Dendritic cell treated with granulocyte-macrophage colony-stimulating factor and Interleukin-4, amounts not matched to agents 40 ng/mL and 50 ng/mL, for 4 days (primary cell): ENCODE results near the gene PATZ1.
"Not testable (repeated sequence)": the region's sequence is repeated elsewhere in the genome, so short reads cannot be mapped to it uniquely, and the experiment has no call there.

Experiments
- H3K27ac Mint-ChIP-seq: one replicate; pipeline ENCODE4 v1.8.0; 2022; ENCODE audit warnings: mild to moderate bottlenecking, mixed read lengths
- H3K27me3 Mint-ChIP-seq: one replicate; pipeline ENCODE4 v1.8.0; 2022; ENCODE audit warnings: mild to moderate bottlenecking, mixed read lengths
- H3K36me3 Mint-ChIP-seq: one replicate; pipeline ENCODE4 v1.8.0; 2022; ENCODE audit warnings: low read depth, mixed read lengths
- H3K4me1 Mint-ChIP-seq: one replicate; pipeline ENCODE4 v1.8.0; 2022; ENCODE audit warnings: low read depth, mixed read lengths
- H3K4me3 Mint-ChIP-seq: one replicate; pipeline ENCODE4 v1.8.0; 2022; ENCODE audit warnings: mild to moderate bottlenecking, moderate library complexity, mixed read lengths
- H3K9me3 Mint-ChIP-seq: one replicate; pipeline ENCODE4 v1.8.0; 2022; ENCODE audit warnings: mixed read lengths
- intact Hi-C: fragments of 100-400 bp; cut with micrococcal nuclease; formaldehyde crosslinking; loops from one replicate; pipeline ENCODE4 v1.15.0; 2022

Gene PATZ1, protein sequence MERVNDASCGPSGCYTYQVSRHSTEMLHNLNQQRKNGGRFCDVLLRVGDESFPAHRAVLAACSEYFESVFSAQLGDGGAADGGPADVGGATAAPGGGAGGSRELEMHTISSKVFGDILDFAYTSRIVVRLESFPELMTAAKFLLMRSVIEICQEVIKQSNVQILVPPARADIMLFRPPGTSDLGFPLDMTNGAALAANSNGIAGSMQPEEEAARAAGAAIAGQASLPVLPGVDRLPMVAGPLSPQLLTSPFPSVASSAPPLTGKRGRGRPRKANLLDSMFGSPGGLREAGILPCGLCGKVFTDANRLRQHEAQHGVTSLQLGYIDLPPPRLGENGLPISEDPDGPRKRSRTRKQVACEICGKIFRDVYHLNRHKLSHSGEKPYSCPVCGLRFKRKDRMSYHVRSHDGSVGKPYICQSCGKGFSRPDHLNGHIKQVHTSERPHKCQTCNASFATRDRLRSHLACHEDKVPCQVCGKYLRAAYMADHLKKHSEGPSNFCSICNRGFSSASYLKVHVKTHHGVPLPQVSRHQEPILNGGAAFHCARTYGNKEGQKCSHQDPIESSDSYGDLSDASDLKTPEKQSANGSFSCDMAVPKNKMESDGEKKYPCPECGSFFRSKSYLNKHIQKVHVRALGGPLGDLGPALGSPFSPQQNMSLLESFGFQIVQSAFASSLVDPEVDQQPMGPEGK

DNA sequence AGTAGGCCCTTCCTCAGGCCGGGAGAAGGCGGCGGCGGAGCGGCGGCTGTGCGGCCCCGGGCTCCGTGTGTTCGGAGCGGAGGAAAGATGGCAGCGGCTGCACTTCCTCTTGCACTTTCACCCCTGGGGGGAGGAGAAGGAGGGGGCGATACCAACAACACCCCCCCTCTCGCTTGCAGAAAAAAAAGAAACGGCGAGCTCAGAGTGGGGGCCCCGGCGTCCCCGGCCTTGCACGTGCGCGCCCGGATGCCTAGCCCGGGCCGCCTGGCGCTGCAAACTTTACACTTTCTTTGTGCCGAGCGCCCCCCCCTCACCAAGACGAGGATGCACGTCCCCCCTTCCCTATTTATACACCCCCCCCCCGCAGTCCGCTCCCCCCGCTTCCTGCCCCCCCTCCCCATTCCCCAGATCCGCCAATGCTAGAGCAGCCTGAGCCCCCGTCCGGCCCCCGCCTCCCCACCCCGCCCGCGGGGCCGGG is at the start of gene PATZ1:
TSS of gene PATZ1 (minus strand) at position 92 of the 478 bp plus-strand sequence. CDS start 744 bp downstream, outside the sequence.
- intact Hi-C loops, result loop anchor here (5.0 kb wide), 1 partner anchor 54 kb away; the partner anchor contains the start of gene PIK3IP1
- H3K27me3 Mint-ChIP-seq, result peaks cover 11% of the 10 kb centered on the region
- H3K27ac Mint-ChIP-seq, result peak within 1 kb of the TSS; percentile 91
- peaks cover 44% of the 10 kb centered on the region for H3K36me3 Mint-ChIP-seq
- peak within 1 kb of the TSS; percentile 85 for H3K4me3 Mint-ChIP-seq
- no peaks in the 10 kb centered on the region for H3K9me3 Mint-ChIP-seq
- peaks cover 49% of the 10 kb centered on the region for H3K4me1 Mint-ChIP-seq

DNA sequence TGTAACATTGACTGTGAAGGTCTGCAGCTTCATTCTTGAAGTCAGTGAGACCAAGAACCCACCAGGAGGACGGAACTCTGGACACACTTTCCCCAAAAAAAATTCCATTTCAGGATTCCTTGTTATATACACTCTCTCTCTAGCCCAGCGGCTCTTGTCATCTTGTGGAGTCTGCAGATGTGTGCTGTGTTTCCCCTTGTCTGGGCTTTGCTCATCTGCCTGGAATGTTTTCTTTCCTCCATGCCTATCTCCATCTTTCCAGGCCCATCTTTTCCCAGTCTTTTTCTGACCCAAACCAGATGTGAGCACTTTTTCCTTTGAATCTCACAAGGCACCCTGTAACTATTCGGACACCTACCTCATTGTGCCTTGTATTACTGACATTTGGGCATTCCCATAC is 48.2 kb upstream of the PATZ1 start:
- H3K36me3 Mint-ChIP-seq, result peaks cover 3% of the 10 kb centered on the region
- H3K27ac Mint-ChIP-seq, result no peak overlapping the region
- no peak overlapping the region for H3K4me3 Mint-ChIP-seq
- H3K9me3 Mint-ChIP-seq, result peaks cover 5% of the 10 kb centered on the region
- intact Hi-C loops, result no loop called here
- no peaks in the 10 kb centered on the region for H3K4me1 Mint-ChIP-seq
- peaks cover 2% of the 10 kb centered on the region for H3K27me3 Mint-ChIP-seq

DNA sequence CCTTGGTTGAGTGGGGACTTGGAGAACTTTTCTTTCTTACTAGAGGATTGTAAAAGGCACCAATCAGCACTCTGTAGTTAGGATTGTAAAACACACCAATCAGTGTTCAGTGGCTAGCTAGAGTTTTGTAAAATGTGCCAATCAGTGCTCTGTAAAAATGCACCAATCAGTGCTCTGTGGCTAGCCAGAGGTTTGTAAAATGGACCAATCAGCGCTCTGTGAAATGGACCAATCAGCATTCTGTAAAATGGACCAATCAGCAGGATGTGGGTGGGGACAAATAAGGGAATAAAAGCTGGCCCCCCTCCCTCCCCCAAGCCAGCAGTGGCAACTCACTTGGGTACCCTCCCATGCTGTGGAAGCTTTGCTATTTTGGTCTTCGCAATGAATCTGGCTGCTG is 47.7 kb upstream of the PATZ1 start:
- intact Hi-C loops, result no loop called here
- no peaks in the 10 kb centered on the region for H3K36me3 Mint-ChIP-seq
- H3K4me3 Mint-ChIP-seq, result no peak overlapping the region
- peaks cover 5% of the 10 kb centered on the region for H3K9me3 Mint-ChIP-seq
- no peaks in the 10 kb centered on the region for H3K4me1 Mint-ChIP-seq
- peaks cover 2% of the 10 kb centered on the region for H3K27me3 Mint-ChIP-seq
- H3K27ac Mint-ChIP-seq, result no peak overlapping the region

DNA sequence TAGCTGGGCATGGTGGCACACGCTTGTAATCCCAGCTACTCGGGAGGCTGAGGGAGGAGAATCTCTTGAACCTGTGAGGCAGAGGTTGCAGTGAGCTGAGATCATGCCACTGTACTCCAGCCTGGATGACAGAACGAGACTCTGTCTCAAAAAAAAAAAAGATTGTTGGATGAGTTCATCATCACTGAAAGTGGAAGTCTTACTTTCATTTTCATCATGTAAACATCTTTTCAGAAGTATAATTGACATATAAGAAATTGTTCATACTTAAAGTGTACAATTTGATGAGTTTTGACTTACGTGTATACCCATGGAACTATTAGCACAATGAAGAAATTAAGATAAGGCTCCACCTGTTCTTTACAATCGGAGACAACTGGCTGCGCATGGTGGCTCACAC is 32.5 kb upstream of the PATZ1 start:
- H3K27me3 Mint-ChIP-seq, H3K36me3 Mint-ChIP-seq, H3K4me3 Mint-ChIP-seq, H3K4me1 Mint-ChIP-seq, H3K9me3 Mint-ChIP-seq, intact Hi-C loops, H3K27ac Mint-ChIP-seq: not testable (repeated sequence)

DNA sequence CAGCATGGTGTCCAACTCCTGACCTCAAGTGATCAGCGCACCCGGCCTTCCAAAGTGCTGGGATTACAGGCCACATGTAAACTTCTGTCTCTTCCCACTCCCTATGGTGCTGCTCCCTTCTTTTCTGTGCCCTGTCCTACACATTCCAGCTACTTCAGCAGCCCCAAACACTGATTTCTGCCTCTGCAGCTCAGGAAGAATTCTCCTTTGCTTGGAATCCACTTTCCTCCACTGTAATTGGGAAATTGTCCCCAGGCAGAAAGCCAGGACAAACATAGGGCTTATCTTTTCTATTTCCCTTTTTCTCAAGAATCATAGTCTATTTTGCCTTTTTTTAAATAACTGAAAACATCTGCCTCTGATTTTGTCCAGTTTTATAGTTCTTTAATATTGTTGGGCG is 32.0 kb upstream of the PATZ1 start:
- H3K27me3 Mint-ChIP-seq, result no peaks in the 10 kb centered on the region
- no peak overlapping the region for H3K4me3 Mint-ChIP-seq
- H3K36me3 Mint-ChIP-seq, result no peaks in the 10 kb centered on the region
- H3K27ac Mint-ChIP-seq, result no peak overlapping the region
- intact Hi-C loops, result no loop called here
- no peaks in the 10 kb centered on the region for H3K9me3 Mint-ChIP-seq
- H3K4me1 Mint-ChIP-seq, result peaks cover 6% of the 10 kb centered on the region

DNA sequence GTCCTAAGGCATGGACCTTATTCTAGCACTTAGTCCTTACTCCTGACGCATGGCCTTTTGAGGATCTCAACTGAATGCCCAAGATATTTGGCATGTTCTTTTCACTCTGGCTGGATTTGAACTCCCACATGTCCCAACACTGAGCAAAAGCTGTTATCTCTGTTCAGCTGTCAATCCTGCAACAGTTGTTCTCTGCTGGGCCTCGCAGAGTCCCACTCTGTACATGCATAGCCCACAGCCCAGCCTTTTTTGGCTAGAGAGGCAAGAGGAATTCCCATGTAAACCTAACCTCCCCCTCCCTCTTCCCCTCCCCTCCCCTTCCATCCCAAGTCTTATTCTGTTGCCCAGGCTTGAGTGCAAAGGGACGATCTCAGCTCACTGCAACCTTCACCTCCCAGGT is 31.5 kb upstream of the PATZ1 start:
- intact Hi-C loops, result no loop called here
- Mint-ChIP-seq H3K36me3 (no peaks in the 10 kb centered on the region), H3K9me3 (no peaks in the 10 kb centered on the region), H3K27me3 (no peaks in the 10 kb centered on the region), H3K4me3 (no peak overlapping the region), H3K4me1 (peaks cover 6% of the 10 kb centered on the region), H3K27ac (no peak overlapping the region)

DNA sequence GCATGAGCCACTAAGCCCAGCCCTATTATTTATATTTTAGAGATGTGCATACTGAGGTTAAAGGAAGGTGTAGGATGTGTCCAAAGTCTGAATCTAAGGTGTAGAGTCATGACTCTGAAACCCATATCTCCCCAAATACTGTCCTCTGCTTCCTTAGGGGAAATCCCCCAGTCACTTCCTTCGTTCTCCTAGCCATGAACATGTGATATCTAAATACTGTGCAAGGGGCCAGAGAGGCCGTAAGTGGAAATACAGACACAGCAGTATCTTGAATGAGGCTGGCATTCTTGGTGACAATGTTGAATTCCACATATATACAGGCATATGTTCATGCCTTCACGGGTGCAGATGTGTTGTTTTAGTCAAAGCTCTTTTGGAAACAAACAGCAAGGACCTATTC is 21.3 kb upstream of the PATZ1 start:
- Mint-ChIP-seq H3K4me3 (no peak overlapping the region), H3K27me3 (no peaks in the 10 kb centered on the region)
- intact Hi-C loops, result no loop called here

DNA sequence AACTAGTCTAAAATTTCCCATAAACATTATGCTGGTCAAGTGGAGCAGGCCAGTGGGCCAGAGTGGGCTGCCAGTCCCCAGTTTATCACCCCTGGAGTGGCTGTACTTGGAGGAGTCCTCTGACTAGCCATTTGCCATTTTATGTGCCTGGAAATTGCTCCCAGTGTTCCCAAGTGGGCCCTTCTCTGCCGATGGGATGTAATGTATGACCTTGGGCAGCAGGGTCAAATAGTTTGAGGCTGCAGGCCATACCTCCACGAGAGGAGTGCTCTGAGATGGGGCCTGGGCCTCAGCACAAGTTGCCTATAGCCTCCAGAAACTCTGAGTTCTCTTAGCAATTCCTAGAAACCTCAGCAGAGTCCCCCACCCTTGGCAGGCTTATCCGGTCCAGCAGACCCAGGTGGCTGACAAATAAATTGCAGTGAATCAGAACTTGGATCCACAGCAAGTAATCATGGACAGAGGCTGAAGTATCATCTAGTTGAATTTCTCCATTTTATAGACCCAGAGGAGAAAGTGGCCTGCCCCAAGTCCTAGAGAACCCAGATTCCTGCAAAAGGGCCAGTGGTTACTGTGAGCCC is 17.8 kb upstream of the PATZ1 start:
- intact Hi-C loops, result no loop called here
- H3K36me3 Mint-ChIP-seq, result no peaks in the 10 kb centered on the region
- no peak overlapping the region for H3K4me3 Mint-ChIP-seq
- H3K4me1 Mint-ChIP-seq, result peaks cover 5% of the 10 kb centered on the region
- H3K9me3 Mint-ChIP-seq, result no peaks in the 10 kb centered on the region
- H3K27ac Mint-ChIP-seq, result no peak overlapping the region
- peaks cover 2% of the 10 kb centered on the region for H3K27me3 Mint-ChIP-seq

More for the DNA sequence above, 21.3 kb upstream of the PATZ1 start:
- H3K9me3 Mint-ChIP-seq, result no peaks in the 10 kb centered on the region
- peaks cover 5% of the 10 kb centered on the region for H3K4me1 Mint-ChIP-seq
- H3K27ac Mint-ChIP-seq, result no peak overlapping the region
- H3K36me3 Mint-ChIP-seq, result no peaks in the 10 kb centered on the region

DNA sequence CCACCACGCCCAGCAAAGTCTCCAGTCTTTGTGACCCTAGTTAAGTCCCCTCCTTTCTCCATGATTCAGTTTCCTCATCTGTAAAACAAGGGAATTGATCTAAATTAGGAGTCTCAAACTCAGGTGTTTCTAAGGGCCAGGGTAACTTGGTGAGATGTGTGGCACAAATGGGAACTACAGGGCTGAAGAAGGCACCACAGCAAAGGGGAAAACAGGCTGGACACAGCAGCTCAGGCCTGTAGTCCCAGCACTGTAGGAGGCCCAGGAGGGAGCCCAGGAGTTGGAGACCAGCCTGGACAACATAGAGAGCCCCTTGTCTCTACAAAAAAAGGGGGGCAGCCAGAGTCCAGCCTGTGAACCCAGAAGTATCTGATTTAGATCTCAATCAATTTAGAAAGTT is 15.6 kb upstream of the PATZ1 start:
- H3K4me1 Mint-ChIP-seq, result no peaks in the 10 kb centered on the region
- H3K4me3 Mint-ChIP-seq, result no peak overlapping the region
- no peak overlapping the region for H3K27ac Mint-ChIP-seq
- H3K36me3 Mint-ChIP-seq, result no peaks in the 10 kb centered on the region
- intact Hi-C loops, result no loop called here
- H3K9me3 Mint-ChIP-seq, result no peaks in the 10 kb centered on the region
- peaks cover 2% of the 10 kb centered on the region for H3K27me3 Mint-ChIP-seq

DNA sequence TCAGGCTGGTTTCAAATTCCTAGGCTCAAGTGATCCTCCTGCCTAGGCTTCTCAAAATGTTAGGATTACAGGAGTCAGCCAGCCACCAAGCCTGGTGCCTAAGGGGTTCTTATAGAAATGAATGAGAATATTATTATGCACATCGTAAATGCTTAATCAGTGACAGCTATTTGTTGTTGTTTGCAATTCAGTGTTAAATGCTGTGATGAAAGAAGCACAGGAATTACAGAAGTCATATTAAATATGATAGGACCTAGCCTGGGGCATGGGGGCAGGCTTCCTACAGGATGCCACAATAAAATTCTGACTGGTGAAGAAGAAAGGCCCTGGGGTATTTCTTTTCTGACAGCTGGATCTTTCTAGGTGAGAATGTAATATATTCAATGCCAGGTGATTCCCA is 13.9 kb upstream of the PATZ1 start:
- H3K9me3 Mint-ChIP-seq, result no peaks in the 10 kb centered on the region
- H3K4me1 Mint-ChIP-seq, result no peaks in the 10 kb centered on the region
- no peaks in the 10 kb centered on the region for H3K36me3 Mint-ChIP-seq
- no peak overlapping the region for H3K27ac Mint-ChIP-seq
- peaks cover 3% of the 10 kb centered on the region for H3K27me3 Mint-ChIP-seq
- no peak overlapping the region for H3K4me3 Mint-ChIP-seq
- intact Hi-C loops, result no loop called here

DNA sequence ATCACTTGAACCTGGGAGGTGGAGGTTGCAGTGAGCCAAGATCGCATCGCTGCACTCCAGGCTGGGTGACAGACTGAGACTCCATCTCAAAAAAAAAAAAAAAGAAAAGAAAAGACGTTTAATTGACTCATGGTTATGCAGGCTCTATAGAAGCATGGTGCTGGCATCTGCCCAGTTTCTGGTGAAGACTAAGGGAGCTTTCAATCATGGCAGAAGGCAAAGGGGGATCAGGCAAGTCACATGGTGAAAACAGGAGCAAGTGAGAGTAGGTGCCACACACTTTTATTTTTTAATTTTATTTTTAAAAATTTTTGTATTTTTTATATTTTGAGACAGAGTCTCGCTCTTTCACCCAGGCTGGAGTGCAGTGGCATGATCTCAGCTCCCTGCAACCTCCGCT is 8.4 kb upstream of the PATZ1 start:
- no peak overlapping the region for H3K27ac Mint-ChIP-seq
- H3K4me3 Mint-ChIP-seq, result no peak overlapping the region
- peaks cover 9% of the 10 kb centered on the region for H3K27me3 Mint-ChIP-seq
- no peaks in the 10 kb centered on the region for H3K9me3 Mint-ChIP-seq
- H3K36me3 Mint-ChIP-seq, result no peaks in the 10 kb centered on the region
- intact Hi-C loops, result no loop called here
- no peaks in the 10 kb centered on the region for H3K4me1 Mint-ChIP-seq

DNA sequence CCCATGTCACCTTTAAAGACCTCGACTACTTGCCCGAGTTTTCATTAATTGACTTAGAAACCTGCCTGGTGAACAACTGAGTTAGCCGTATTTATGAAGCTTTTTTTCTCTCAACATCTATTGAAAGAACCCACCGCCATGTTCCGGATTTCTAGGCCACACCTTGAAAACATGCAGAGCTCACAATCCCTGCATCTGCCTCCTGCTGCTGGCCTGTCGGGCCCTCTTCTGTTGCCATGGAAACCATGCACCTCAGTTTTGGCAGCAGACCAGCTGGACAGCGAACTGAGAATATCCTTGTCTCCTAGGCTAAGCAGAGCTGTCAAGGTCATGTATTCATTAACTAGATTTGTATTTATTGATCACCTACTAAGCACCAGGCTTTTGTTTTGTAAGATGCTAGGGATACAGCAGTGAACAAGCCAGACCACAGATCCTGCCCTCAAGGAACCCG is 4.3 kb upstream of the PATZ1 start:
- H3K4me1 Mint-ChIP-seq, result peaks cover 8% of the 10 kb centered on the region
- peaks cover 13% of the 10 kb centered on the region for H3K27me3 Mint-ChIP-seq
- H3K4me3 Mint-ChIP-seq, result no peak overlapping the region
- peaks cover 4% of the 10 kb centered on the region for H3K36me3 Mint-ChIP-seq
- no peaks in the 10 kb centered on the region for H3K9me3 Mint-ChIP-seq
- intact Hi-C loops, result no loop called here
- H3K27ac Mint-ChIP-seq, result no peak overlapping the region

DNA sequence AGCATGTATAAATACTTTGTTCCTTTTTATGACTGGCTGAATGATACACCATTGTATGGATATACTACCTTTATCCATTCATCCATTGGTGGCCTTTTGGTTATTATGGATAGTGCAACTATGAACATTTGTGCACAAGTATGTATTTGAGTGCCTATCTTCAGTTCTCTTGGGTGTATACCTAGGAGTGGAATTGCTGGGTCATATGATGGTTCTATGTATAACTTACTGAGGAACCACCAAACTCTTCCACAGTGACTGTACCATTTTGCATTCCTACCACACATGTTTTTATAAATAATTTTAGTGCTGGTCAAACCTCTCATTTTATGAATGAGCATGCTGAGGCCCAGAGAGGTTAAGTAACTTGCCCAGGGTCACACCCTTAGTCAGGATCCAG is 3.8 kb upstream of the PATZ1 start:
- peaks cover 13% of the 10 kb centered on the region for H3K27me3 Mint-ChIP-seq
- intact Hi-C loops, result loop anchor here (5.0 kb wide), 1 partner anchor 58 kb away; the partner anchor contains the start of gene PIK3IP1
- no peak overlapping the region for H3K4me3 Mint-ChIP-seq
- H3K9me3 Mint-ChIP-seq, result no peaks in the 10 kb centered on the region
- peaks cover 8% of the 10 kb centered on the region for H3K36me3 Mint-ChIP-seq
- no peak overlapping the region for H3K27ac Mint-ChIP-seq
- peaks cover 13% of the 10 kb centered on the region for H3K4me1 Mint-ChIP-seq

DNA sequence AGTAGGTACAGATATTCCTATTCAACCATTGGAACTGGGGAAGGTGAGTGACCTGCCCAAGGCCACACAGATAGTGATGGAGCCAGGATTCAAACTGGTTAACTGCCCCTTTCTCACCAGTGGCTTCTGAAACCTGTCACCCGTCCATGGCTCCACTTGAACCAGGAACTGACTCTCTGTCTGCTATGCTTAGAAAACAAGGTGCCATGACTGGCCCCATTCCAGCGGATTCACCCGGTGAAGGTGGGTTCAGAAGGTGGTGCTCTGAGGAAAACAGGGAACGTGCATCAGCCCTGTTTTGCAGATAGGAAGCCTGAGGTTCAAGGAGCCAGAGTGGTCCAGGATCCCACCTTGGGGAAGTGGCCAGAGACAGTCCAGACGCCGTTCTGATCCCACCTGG is 2.6 kb upstream of the PATZ1 start:
- intact Hi-C loops, result loop anchor here (5.0 kb wide), 1 partner anchor 56 kb away; the partner anchor contains the start of gene PIK3IP1

More for the DNA sequence above, 2.6 kb upstream of the PATZ1 start:
- Mint-ChIP-seq H3K4me1 (peaks cover 25% of the 10 kb centered on the region), H3K27ac (no peak overlapping the region), H3K27me3 (peaks cover 13% of the 10 kb centered on the region), H3K36me3 (peaks cover 20% of the 10 kb centered on the region), H3K9me3 (no peaks in the 10 kb centered on the region), H3K4me3 (no peak overlapping the region)
